Non-pigmented ciliary epithelial cell (primary cell): Measurements from ENCODE around the gene ATXN1.

Source experiments
- DNase-seq: peaks from one replicate; pipeline ENCODE4 v3.0.0-alpha.2; 2010; ENCODE audit warnings: low read depth

The ATXN1 gene

DNA sequence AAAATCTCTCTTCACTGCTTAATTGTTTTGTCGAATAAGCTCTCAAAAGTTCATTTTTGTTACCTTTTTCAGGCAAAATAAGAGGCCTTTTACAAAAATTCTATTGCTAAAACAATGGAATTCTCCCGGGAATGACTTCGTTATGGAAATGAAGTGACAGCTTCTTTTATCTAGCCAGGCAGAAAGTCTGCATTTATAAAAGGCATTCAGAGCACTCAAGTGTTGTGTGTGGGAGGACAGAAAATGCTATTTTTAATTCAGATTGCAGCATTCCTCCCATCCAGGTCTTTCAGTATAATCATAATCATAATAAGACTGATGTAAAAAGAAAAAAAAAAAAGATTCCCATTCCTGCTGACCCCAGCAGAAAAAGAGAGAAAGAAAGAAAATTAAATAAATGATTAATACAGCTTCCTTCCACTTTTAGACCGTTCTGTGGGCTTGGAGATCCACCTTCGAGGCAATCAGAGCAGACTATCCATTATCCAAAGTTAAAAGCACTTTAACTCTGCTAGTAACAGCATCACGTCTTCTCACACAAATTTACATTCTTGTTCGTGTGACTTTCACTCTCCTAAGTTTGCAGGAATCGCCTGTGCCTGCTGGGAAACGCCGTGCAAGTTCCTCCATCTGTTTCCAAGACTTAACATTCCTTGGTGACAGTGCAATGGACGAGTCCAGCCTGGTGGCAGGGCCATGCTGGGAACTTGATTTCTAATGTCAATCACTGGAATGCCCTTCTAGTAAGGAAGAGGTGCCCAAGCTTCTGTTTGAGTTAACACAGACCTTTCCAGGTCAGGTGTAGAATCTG is 264.1 kb downstream of the ATXN1 start:
- DNase-seq = no peak

DNA sequence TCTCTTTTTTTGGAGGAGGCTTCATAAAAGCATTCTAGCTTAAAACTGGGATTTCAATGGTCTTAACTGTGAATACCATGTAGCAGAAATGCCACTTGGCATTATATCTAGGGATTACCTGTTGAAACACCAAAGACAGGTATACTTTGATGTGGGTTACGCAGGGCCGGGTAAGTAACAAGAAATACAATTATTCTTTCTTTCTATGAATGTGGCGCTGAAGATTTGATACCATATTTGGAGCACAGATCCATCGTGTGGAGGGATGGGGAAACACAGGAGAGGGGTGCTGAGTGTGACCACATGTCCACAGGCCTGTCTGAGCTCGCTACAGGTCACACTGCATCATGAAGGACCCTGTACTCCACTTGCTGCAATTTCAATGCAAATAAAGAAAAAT is 265.1 kb downstream of the ATXN1 start:
- no peak for DNase-seq

DNA sequence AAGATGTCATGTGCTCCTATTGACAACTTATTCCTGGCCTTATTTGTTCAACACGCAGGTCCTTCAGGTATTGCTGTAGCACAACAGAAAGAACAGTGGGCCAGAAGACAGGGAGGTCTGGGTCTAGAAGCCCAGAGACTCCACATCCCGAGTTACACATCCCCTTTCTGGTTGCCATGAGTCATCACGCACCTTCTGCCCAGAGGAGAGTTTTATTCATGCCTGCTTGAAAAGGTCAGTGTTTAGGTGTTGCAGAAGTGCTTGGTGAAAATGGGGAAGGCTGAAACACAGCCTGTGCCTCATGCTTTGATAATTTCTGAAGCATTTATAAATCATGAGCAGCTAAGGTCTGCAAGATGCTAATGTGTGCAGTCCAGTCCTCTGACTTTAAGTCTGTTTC is 266.5 kb downstream of the ATXN1 start:
- no peak for DNase-seq

DNA sequence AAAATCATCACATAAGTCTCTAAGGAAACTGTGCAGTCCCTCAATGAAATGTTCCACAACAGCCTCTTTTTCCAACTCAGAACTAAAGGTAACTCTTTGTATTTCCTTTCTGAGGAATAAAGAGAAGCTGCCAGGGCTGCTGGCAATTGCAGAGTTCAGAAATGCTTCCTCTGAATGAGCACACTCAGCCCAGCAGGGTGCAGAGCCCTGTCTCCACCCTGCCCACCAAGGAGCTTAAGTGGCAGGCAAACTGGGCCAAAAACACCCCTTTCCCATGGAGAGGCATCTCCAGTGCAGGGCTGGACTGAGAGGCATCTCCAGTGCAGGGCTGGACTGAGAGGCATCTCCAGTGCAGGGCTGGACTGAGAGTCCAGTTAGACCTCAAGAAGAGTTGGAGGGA is 267.5 kb downstream of the ATXN1 start:
- DNase-seq = no peak

DNA sequence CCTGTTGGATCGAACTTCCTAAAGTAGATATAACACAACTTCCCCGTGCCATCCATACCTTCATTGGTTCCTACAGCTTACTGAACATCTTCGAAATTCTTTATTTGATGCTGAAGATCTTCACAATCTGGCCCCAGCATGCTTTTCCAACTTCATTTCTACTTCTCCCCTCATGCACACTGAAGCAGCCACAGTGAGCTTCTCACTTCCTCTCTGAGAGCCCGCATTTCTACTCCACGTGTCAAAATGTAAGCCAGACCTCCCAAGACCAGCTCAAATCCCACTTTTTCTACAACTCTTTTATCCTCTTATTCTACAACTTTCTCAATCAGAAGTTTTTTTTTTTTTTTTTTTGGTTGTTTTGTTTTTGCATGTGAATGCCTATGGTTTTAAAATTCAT is 268.1 kb downstream of the ATXN1 start:
- DNase-seq = no peak

DNA sequence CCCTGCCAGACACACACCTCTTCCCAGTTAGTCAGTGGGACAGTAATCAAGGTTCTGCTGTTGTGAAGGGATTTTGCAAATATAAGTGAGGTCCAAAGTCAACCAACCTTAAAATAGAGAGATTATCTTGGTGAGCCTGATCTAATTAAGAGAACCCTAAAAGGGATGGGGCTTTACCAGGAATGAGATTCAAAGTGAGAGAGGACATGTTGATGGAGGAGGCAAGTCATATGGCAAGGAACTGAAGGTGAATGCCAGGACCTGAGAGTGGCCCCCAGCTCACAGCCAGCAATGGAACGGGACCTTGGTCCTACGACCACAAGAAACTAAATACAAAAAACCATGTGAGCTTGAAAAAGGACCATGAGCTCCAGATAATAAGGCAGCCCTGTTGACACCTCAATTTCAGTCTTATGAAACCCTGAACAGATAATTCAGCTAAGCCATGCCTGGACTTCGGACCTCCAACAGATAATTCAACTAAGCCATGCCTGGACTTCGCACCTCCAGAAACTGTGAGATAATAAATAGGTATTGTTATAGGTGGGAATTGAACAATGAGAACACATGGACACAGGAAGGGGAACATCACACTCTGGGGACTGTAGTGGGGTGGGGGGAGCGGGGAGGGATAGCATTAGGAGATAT is 269.5 kb downstream of the ATXN1 start:
- no peak for DNase-seq

DNA sequence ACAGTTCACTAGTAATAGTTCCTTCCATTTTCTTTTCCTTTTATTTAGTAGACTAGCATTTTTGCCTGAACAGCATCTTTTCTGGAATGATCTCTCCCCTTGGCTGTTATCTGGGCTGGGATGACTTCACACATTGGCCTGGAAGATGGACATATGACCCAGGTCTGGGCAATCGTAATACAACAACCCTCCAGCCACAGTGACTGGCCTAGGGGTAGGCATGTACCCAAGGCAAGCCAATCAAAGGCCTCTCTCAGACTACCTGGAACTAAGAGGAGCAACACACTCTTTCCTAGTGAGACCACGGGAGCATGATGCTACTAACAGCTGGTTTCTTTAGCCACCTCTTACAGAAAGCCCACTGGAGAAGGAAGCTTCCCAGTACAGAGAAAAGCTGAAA is 270.6 kb downstream of the ATXN1 start:
- no peak for DNase-seq

DNA sequence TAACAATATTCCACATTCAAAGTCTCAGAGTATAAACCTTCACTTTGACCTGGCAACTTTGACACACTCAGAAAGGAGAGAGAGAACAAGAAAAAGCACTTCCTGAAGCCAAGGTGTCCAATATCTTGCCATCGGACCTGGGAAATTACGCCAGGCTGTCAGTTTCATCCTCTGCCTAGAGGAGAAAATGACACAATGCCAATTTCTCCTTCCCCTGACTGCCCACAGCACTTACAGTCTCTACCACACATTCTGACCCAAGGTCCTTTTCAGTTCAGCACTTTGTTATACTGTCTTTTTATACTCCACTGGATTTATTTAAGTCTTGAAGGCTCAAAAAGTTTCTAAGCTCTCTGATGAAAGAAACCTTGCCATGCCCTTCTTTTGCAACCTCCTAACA is 272.4 kb downstream of the ATXN1 start:
- DNase-seq = no peak

DNA sequence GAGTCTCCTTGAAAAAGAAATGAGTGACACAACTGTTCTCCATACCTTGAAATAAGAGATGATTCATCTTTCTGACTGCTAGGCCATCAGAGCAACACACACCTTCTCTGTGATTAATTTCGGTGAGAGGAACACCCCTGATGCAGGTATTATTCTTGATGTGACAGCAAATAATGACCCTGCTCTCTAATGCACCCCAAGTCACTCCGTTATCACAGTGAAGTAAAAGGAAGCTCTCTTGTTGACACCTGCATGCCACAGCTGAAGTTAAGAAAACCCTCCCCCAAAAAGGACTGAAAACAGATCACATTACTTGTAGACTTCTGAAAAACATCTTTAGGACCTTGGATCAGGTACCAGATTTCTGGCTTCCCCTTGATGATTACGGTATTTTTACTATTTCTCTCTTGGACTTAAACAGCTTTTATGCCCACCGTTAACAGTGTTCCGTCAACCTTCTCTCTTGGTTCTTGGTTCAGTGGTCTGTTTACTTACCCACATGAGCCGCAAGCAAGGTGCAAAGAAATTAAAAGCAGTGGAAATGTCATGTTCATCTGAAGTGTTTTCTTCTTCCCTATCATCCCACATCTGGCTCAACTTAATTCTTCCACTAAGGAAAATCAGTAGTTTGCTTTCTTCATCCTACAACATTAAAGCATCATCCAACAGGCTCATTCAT is 273.1 kb downstream of the ATXN1 start:
- no peak for DNase-seq

DNA sequence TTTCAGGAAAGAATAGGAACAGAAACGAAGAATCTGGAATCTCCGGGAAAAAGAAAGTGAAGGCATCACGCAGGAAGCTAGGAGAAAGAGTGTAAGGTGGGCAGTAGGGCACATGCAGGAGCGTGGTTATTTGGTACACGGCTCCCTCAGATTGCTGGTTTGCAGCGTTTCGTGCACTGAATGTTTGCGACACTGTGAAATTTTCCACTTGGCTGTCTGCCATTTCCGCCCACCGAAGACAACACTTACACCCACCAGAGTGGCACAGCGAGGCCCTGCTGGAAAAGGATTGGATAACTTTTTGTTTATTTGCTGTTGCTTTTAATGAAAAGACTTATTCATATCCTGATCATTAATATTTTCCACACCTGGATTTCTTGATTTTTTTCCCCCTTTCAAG is 274.6 kb downstream of the ATXN1 start:
- DNase-seq = no peak

DNA sequence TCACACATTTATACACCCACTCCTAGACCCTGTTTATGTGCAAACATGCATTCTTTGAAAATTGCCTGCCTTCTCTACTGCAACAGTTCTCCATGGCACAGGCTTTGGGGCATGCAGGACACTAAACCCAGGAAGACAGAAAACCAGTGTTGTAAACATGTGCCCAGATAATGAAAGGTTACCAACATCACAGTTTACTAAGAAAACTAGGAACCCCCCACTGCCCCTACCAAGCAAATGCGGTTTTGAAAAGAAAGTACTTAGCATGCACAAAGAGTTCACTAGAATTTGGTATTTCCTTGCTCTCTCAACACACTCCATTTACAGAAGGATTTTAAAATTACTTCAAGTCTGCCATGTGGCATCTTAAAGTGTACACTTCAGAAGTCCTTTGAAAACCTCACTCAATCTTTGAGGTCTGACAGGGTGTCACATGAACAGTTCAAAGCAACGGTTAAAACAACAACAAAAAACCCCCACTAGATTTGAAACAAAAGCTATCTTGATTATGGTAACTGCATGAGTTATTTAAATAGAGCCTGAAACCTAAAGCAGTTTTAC is 277.9 kb downstream of the ATXN1 start:
- DNase-seq = no peak

DNA sequence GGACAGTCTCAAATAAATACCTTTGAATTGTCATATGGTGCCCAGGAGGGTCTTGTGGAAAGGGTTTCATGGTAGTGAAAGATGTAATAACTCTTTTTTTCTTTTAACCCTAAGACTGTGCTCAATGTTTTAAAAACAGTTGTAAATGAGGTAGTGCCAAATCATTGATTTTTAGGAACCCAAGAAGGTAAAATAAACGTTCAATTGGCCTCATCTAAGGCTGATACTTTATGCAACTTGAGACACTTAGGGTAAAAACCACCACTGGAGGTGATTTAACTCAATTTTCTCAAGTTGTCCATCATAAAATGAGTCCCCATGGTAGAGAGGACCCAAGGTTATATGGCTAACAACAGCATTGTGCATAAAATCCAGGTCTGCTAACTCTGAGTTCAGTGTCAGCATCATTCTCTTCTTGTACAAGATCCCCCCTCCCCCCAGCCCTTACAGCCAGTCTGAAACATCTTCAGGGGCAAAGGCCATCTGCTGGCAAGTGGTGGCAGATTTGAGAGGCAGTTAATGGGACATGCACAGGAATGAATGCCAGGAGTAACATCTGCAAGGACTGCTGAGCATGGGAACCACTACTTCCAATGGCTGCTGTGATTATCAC is 278.5 kb downstream of the ATXN1 start:
- DNase-seq = no peak

DNA sequence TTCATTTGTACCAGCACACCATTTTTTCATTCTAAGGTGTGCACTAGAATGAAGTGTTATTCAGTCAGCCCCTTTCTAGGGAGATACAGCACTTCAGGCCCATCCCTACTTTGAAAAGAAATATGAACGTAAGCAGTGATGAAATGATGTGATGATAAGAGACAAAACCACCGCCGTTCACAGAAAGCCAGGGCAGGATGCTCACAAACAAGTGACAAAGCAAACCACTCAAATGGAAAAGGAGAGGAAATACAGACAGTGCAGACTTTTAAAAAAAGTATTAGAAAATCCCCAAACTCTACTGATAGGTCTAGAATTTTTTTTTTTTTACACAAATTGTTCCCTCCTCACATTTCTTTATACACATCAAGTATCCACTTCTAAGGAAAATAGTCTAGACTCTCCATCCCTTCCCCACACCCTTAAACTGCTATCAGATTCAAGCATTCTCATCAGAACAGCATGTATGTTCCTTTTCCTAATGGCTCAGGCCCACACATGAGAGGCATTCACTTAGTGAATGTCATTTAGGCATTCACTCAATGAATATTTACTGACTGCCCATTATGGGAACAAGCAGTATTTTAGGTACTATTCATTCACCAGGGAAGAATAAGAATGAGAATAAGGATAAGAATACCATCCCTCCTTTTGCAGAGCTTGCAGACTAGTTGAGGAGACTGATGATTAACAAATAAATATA is 279.4 kb downstream of the ATXN1 start:
- no peak for DNase-seq

DNA sequence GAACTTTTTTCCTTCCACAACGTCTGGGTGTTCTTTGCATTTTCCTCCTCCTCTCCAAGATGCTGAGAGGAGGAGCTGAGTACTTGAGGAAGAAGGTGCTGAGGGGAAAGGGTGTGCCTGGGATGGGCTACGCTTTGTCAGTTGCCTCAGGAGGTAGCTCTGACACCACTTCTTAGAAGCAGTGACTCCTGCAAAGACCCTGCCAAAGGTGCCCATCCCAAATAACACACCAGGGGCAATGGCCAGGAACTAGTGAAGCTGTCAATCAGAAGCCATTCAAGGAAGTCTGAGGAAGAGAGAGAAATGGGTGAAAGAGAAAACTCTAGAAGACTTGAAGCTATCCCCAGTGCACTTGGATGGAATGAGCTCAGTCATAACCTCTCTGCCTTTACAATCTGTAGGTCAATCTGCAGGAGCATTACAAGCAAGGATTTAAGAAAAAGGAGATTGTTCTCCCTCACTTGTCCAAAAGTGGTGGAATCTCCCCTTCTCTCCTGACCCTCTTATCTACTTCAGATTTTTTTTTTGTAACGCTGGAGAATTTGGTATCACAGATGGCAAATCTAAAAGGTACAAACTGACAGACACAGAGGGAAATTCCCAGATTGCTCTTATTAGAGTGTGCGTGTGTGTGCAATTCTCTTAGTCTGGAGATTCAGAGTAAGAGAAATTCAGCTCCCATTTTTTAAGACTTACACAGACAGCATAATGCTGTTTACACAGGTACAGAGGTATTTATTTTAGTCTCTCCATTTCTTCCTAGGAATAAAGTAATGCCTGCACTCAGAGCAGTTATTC is 280.3 kb downstream of the ATXN1 start:
- no peak for DNase-seq

DNA sequence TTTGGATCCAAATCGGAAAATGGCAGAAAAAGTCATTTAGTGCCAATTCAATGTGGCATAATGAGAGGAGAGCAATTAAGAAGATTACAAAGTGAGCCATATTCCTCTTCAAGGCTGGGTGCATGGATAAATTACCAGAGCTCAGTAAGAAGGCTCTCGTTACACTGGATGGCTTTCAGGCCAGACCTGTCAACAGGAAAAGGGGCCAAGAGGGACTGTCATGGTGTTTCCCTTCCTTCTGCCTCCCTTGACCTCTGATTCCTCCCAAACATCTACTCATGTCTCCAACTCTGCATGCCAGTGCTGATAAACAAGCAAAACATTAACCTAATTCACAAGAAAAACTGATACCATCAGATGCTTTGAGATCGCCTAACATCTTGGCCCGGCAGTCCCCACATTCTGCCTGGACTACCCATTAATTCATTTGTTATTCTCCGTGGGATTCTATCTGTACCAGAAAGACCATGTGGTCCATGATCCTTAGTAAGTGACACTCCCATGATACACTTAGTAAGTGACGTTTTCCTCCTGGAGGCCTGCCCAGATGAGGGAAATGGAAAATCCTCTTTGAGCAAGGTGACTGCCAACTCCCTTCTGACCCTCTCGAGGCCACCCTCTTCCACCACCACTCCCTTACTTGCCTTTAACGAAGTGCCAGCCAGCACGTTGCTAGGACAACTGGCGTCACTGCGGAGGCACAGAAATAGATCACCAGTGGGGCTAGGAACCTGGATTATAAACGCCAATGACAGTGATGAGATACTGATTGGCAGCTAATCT is 283.7 kb downstream of the ATXN1 start:
- DNase-seq = no peak

DNA sequence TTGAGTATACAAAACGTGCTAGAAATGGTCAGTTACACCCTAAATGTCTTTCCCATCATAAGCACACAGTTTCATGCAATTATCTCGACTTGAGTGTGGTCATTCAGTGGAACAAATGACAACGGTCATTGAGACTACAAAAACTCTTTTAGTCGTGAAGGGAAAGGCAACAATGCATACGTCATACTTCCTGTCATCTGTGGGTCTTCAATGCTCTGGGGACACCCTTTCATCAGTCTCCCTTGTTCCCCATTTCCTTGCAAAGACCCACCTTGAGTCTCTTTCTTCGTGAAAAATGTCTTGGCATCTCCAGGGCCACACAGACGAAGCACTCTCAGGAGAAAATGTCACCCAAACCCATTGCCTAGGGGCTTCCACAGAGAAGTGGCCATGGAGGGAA is 284.4 kb downstream of the ATXN1 start:
- no peak for DNase-seq

DNA sequence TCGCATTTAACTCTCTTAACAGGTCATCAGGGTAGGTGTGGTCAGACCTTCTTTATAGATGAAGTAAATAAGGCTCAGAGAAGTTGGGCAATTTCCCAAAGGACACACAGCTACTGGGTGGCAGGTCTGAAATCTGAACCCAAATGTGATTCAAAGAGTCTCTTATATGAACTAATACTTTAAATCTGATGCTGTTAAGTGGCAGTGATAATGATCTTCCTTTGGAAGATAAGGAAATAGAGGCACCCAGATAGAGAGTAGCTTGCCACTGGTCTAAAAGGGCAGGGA is 285.8 kb downstream of the ATXN1 start:
- DNase-seq = no peak

DNA sequence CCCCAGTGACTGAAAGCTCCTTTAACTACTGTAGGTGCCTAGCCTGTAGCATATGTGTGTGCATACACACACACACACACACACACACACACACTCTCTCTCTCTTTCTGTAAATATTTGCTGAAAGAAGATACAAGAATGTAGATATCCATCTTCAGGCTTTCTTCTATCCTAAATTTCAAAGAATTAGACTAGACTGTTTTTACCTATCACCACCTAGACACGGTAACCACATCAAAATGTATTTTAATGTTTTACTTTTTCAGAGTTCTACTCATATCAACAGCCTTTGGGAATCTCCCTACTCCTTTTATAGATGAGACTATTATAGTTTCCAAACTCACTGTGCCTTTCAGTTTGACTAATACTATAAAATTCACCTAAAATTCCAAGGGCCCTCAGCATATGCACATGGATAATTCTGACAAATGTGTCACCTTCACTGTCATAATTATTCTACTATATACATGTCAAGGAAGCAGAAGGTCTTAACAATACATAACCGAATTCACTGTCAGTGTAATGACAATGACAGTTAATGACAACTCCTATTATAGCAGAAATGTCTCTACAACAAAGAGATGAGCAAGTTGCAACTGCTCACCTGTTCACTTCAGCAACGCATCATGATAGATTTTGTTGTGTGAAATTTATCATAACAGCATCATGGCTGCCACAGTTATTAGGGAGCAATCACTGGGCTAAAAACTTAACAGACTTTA is 286.3 kb downstream of the ATXN1 start:
- DNase-seq = no peak

DNA sequence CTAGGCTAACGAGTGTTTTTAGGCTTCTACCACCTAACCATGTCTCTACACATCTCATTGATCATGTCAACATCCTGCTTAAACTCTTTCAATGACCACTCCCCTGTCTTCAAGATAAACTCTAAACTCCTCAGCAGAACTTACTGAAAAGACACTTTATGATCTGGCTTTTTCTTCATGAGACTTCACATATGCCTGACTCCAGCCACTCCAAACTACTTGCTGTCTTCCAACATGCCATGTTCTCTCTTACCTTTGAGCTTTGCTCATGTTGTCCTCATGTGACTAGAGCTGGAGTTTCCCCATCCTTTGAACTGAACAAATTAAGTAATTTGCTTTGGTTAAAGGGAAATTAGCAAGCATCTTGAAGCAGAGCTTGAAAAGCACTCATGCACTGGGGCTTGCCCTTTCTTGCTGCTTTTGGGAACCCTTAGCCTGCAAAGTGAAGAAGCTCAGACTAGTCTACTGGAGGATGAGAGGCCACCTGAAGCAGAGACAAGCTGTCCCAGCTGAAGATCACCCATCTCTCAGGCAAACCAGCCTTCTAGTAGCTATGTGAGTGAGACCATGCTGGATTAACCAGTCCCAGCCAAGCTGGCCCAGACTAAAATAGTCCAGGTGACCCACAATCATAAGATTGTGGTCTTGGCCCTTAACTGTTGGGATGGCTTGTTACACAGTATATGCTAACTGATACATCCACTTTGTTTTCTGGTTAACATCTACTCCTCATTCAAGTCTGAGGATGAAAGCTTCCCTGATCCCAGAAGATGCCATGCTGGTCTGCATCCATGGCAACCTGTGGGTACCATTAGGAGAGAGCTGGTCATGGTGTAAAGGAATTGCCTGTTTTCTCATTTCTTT is 287.1 kb downstream of the ATXN1 start:
- no peak for DNase-seq
